H9 (cell line): ENCODE results near the gene SLC34A3. TPM values are rescaled to one million over a fixed set of nuclear protein-coding genes. Genes with fewer than 3 reads are reported as not detected.

ENCODE experiments used
- DNase-seq: peaks from one replicate; pipeline ENCODE4 v3.0.0-alpha.2; 2017
- H2AFZ ChIP-seq: one replicate; pipeline ENCODE4 v1.6.1; 2013; ENCODE audit warnings: mild to moderate bottlenecking, low read length, control low read depth, moderate library complexity
- H2AK5ac ChIP-seq: 2 replicates; pipeline ENCODE4 v1.6.1; 2013; ENCODE audit warnings: low read length, control low read depth, mixed read lengths; ENCODE audit not compliant: insufficient read length
- H2BK120ac ChIP-seq: one replicate; pipeline ENCODE4 v1.6.1; 2013; ENCODE audit warnings: low read depth, mild to moderate bottlenecking, low read length, control low read depth, inconsistent platforms; ENCODE audit not compliant: poor library complexity, severe bottlenecking
- H2BK12ac ChIP-seq: 2 replicates; pipeline ENCODE4 v1.6.1; 2013; ENCODE audit warnings: low read length, control low read depth, mixed read lengths, low read depth; ENCODE audit not compliant: insufficient read length
- H2BK15ac ChIP-seq: 2 replicates; pipeline ENCODE4 v1.6.1; 2013; ENCODE audit warnings: low read depth, low read length, control low read depth
- H2BK20ac ChIP-seq: one replicate; pipeline ENCODE4 v1.6.1; 2013; ENCODE audit warnings: low read depth, mild to moderate bottlenecking, low read length, control low read depth, inconsistent platforms; ENCODE audit not compliant: poor library complexity, severe bottlenecking
- H2BK5ac ChIP-seq: 2 replicates; pipeline ENCODE4 v1.6.1; 2013; ENCODE audit warnings: low read length, control low read depth, mixed read lengths; ENCODE audit not compliant: insufficient read length
- H3K14ac ChIP-seq: 2 replicates; pipeline ENCODE4 v1.6.1; 2013; ENCODE audit warnings: low read length, control low read depth; ENCODE audit not compliant: insufficient read depth
- H3K18ac ChIP-seq: 2 replicates; pipeline ENCODE4 v1.6.1; 2013; ENCODE audit warnings: low read depth, mild to moderate bottlenecking, mixed read lengths, low read length, control low read depth; ENCODE audit not compliant: insufficient read length
- H3K23ac ChIP-seq: 2 replicates; pipeline ENCODE4 v1.6.1; 2013; ENCODE audit warnings: low read length, control low read depth, mixed read lengths, low read depth; ENCODE audit not compliant: insufficient read length
- H3K23me2 ChIP-seq: 2 replicates; pipeline ENCODE4 v1.6.1; 2013; ENCODE audit warnings: low read depth, mild to moderate bottlenecking, mixed read lengths, low read length, control low read depth; ENCODE audit not compliant: insufficient read length, poor library complexity, severe bottlenecking
- H3K27ac ChIP-seq: 2 replicates; pipeline ENCODE4 v1.5.1; 2013; ENCODE audit warnings: low read length, control low read depth, mixed read lengths, low read depth; ENCODE audit not compliant: insufficient read length
- H3K27me3 ChIP-seq: 2 replicates; pipeline ENCODE4 v1.6.1; 2013; ENCODE audit warnings: low read length, control low read depth, inconsistent platforms; ENCODE audit not compliant: insufficient read depth
- H3K4ac ChIP-seq: 2 replicates; pipeline ENCODE4 v1.6.1; 2013; ENCODE audit warnings: low read depth, mild to moderate bottlenecking, control low read depth, inconsistent platforms, low read length, moderate library complexity
- H3K4me1 ChIP-seq: 2 replicates; pipeline ENCODE4 v1.6.1; 2013; ENCODE audit warnings: low read length, control low read depth, inconsistent platforms; ENCODE audit not compliant: insufficient read depth
- H3K4me2 ChIP-seq: 2 replicates; pipeline ENCODE4 v1.6.1; 2013; ENCODE audit warnings: low read length, control low read depth, mixed read lengths; ENCODE audit not compliant: insufficient read length, insufficient read depth
- H3K56ac ChIP-seq: 2 replicates; pipeline ENCODE4 v1.6.1; 2013; ENCODE audit warnings: low read depth, mild to moderate bottlenecking, mixed read lengths, low read length, control low read depth; ENCODE audit not compliant: insufficient read length
- H3K79me1 ChIP-seq: 2 replicates; pipeline ENCODE4 v1.6.1; 2013; ENCODE audit warnings: low read depth, mild to moderate bottlenecking, moderate library complexity, low read length, control low read depth, inconsistent platforms; ENCODE audit not compliant: insufficient read depth, poor library complexity, severe bottlenecking
- H3K79me2 ChIP-seq: 2 replicates; pipeline ENCODE4 v1.6.1; 2013; ENCODE audit warnings: low read length, control low read depth, inconsistent platforms; ENCODE audit not compliant: insufficient read depth
- H3K9ac ChIP-seq: 2 replicates; pipeline ENCODE4 v1.6.1; 2013; ENCODE audit warnings: low read length, control low read depth, mixed read lengths; ENCODE audit not compliant: insufficient read length; ENCODE audit errors: extremely low read depth
- H3K9me3 ChIP-seq: one replicate; pipeline ENCODE4 v1.6.1; 2013; ENCODE audit warnings: low read depth, low read length, inconsistent platforms; ENCODE audit not compliant: control insufficient read depth
- H3T11ph ChIP-seq: one replicate; pipeline ENCODE4 v1.6.1; 2013; ENCODE audit warnings: mild to moderate bottlenecking, low read length, control low read depth, inconsistent platforms
- H4K20me1 ChIP-seq: one replicate; pipeline ENCODE4 v1.6.1; 2013; ENCODE audit not compliant: control insufficient read depth, insufficient read length, insufficient read depth
- H4K5ac ChIP-seq: 2 replicates; pipeline ENCODE4 v1.6.1; 2013; ENCODE audit warnings: low read depth, mild to moderate bottlenecking, mixed read lengths, low read length, control low read depth; ENCODE audit not compliant: insufficient read length
- H4K8ac ChIP-seq: replicated peaks from 2 replicates; pipeline ENCODE4 v1.6.1; 2013; ENCODE audit warnings: low read length, control low read depth, mixed read lengths, low read depth; ENCODE audit not compliant: insufficient read length
- H4K91ac ChIP-seq: 2 replicates; pipeline ENCODE4 v1.6.1; 2013; ENCODE audit warnings: low read depth, mild to moderate bottlenecking, moderate library complexity, mixed read lengths, low read length, control low read depth; ENCODE audit not compliant: insufficient read length
- H3K27ac Mint-ChIP-seq, 3 experiments: 2 replicates in 2 of 3; 3 replicates in 1 of 3; pipeline ENCODE4 v1.8.0; 2020 to 2021; ENCODE audit warnings: mixed read lengths in 3 of 3, mild to moderate bottlenecking in 1 of 3, moderate library complexity in 1 of 3
- H3K27me3 Mint-ChIP-seq: 2 replicates; pipeline ENCODE4 v1.8.0; 2021; ENCODE audit warnings: low read depth, mild to moderate bottlenecking, moderate library complexity, mixed read lengths
- H3K36me3 Mint-ChIP-seq, 3 experiments: 2 replicates in 2 of 3; 3 replicates in 1 of 3; pipeline ENCODE4 v1.8.0; 2020 to 2021; ENCODE audit warnings: low read depth in 3 of 3, mixed read lengths in 3 of 3; ENCODE audit not compliant: insufficient read depth in 1 of 3
- H3K4me1 Mint-ChIP-seq, 2 experiments: 2 replicates each; pipeline ENCODE4 v1.8.0; 2020; ENCODE audit warnings: mixed read lengths in 2 of 2
- H3K4me3 Mint-ChIP-seq, 2 experiments: 2 replicates in 1 of 2; 3 replicates in 1 of 2; pipeline ENCODE4 v1.8.0; 2020 to 2021; ENCODE audit warnings: mild to moderate bottlenecking in 2 of 2, mixed read lengths in 2 of 2, moderate library complexity in 1 of 2
- H3K9me3 Mint-ChIP-seq, 2 experiments: 2 replicates in 1 of 2; 3 replicates in 1 of 2; pipeline ENCODE4 v1.8.0; 2020; ENCODE audit warnings: mild to moderate bottlenecking in 2 of 2, mixed read lengths in 2 of 2, moderate library complexity in 1 of 2
- WGBS: extraction: QIAGEN DNeasy Blood & Tissue Kit; methylation state at CpG from one replicate; pipeline ENCODE4 v1.1.7; 2013; ENCODE audit warnings: missing lambda C conversion rate, low lambda C conversion rate, mixed read lengths; ENCODE audit not compliant: insufficient read length; ENCODE audit errors: extremely low coverage; 5-methylcytosine and 5-hydroxymethylcytosine counted together
- total RNA-seq: library from RNA; stranded (reverse); gene quantifications from 2 replicates; pipeline ENCODE4 v1.2.1, GENCODE V29; 2021
- TF ChIP-seq, protein P1 (sequence below): fragments of 200-600 bp; sonication (generic); conservative IDR thresholded peaks from 3 replicates; pipeline ENCODE4 v1.8.0; 2021; ENCODE audit warnings: antibody characterized with exemption, mild to moderate bottlenecking

Gene SLC34A3
- total RNA-seq, 1 experiment from 2014 or later: not detected

DNA sequence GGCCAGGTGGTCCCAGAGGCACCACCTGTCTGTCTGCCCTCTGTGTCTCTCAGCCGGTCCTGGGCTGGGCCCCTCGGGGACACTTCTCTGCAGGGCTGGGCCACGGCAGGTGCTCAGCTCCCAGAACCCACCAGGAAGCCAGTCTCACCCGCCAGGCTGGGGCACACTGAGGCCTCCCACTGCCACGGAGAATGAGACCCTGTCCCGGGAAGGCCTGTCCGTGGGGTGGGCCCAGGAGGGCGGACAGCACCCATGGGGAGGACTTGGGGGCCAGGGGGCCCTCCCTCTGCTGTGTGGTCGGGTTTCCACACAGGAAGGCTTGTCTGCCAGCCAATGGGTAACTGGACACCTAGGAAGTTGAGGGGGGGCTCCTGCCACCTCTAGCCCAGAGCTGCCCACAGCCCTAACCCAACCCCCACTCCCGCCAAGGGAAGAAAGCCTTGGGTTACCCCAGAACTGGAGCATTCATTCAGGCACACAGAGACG, 6.3 kb downstream of the SLC34A3 start:
- Histone ChIP-seq H3K9ac (no peak overlapping the region), H3T11ph (no peak overlapping the region), H3K79me2 (no peaks in the 10 kb centered on the region), H2BK5ac (no peak overlapping the region), H4K20me1 (no peaks in the 10 kb centered on the region), H3K23ac (no peak overlapping the region), H4K91ac (no peak overlapping the region), H3K56ac (no peak overlapping the region), H3K4me2 (no peak overlapping the region), H2BK20ac (no peak overlapping the region), H3K4me1 (peaks cover 3% of the 10 kb centered on the region; the same call in 1 of the 2 replicates), H3K23me2 (peaks cover 5% of the 10 kb centered on the region), H4K5ac (no peak overlapping the region), H2BK15ac (no peak overlapping the region), H2AFZ (no peak overlapping the region), H3K14ac (no peak overlapping the region), H3K18ac (no peak overlapping the region), H2AK5ac (no peak overlapping the region), H2BK12ac (no peak overlapping the region), H2BK120ac (no peak overlapping the region), H4K8ac (no peak overlapping the region), H3K4ac (no peak overlapping the region), H3K27me3 (no peaks in the 10 kb centered on the region), H3K9me3 (no peaks in the 10 kb centered on the region), H3K27ac (no peak overlapping the region), H3K79me1 (no peaks in the 10 kb centered on the region)
- H3K4me1 Mint-ChIP-seq: peaks cover 12 to 20% of the 10 kb centered on the region in 2 experiments
- no peak overlapping the region for H3K27ac Mint-ChIP-seq
- no peak for DNase-seq
- H3K27me3 Mint-ChIP-seq: peaks cover 7% of the 10 kb centered on the region
- TF ChIP-seq, protein P1, sequence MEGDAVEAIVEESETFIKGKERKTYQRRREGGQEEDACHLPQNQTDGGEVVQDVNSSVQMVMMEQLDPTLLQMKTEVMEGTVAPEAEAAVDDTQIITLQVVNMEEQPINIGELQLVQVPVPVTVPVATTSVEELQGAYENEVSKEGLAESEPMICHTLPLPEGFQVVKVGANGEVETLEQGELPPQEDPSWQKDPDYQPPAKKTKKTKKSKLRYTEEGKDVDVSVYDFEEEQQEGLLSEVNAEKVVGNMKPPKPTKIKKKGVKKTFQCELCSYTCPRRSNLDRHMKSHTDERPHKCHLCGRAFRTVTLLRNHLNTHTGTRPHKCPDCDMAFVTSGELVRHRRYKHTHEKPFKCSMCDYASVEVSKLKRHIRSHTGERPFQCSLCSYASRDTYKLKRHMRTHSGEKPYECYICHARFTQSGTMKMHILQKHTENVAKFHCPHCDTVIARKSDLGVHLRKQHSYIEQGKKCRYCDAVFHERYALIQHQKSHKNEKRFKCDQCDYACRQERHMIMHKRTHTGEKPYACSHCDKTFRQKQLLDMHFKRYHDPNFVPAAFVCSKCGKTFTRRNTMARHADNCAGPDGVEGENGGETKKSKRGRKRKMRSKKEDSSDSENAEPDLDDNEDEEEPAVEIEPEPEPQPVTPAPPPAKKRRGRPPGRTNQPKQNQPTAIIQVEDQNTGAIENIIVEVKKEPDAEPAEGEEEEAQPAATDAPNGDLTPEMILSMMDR: no peak
- WGBS: no CpG with 5 or more reads among the region's 11 CpGs
- H3K4me3 Mint-ChIP-seq: no peak overlapping the region
- H3K36me3 Mint-ChIP-seq: peaks cover 5 to 7% (median 6%) of the 10 kb centered on the region in 3 experiments; a peak in 6 of 7 replicates
- H3K9me3 Mint-ChIP-seq: no peaks in the 10 kb centered on the region; a peak in 1 of 5 replicates
